ENCODE results near the gene FTO. TPM values are rescaled to one million over a fixed set of nuclear protein-coding genes. Genes with fewer than 3 reads are reported as not detected.

FTO gene
- total RNA-seq, 1 donor = 40.1 TPM

DNA sequence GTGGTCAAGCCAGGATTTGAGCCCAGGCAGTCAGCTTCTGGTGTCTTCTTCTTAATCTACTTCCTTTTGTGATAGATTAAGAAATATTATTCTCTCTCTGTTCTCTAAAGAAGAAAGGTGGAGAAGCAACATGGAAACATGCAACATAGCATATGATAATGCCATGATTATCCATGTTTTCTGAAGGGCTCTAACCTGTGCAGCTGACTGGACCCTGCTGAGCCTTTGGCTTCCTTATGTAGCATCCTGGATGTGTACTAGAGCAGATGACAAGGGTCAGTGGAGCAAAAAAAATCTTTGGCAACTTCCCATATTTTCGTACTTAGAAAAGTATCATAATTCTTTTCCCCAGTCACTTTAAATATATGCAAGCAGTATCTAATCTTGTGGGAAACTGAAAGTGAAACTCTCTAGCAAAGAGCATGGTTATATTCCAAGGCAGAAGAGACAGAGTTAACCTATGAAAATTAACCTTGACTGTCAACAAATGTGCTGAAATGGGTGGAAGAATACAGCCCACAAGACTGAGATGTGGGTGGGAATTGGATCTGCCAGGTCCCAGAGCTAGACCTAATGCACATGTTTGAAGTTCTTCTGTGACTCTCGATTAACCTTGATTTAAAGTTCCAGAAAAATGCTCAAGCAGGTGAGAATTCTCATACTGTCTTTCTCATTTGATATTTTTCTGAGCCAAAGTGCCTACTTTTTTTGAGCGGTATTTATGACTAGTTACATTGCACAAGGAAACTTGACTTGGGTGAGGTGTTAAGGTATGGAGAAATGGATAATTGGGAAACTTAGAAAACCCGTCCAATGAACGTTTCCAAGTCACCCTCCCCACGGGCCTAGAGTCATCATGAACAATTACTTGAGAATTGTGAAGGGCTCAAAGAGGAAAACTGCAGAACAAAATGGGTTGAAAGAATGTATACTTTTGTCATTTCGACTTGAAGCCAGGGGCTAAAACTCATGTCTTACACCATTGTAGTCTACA lies 248.6 kb downstream of the FTO start:
- DNase-seq (ENCODE audit: low read depth in 2 of 3, low spot score in 2 of 3) = peak in 2 of 3 donors; percentile 31 to 63

- no peak for DNase-seq (ENCODE audit: low read depth in 2 of 3, low spot score in 2 of 3)
Measured at GRCh38 chr16:53953336-53953735, 249.4 kb downstream of the FTO start.

- DNase-seq (ENCODE audit: low read depth in 2 of 3, low spot score in 2 of 3) = no peak
Measured at GRCh38 chr16:53955221-53955875, 251.4 kb downstream of the FTO start.

GRCh38 chr16:53958341-53958880 lies 254.5 kb downstream of the FTO start:
- DNase-seq (ENCODE audit: low read depth in 2 of 3, low spot score in 2 of 3) = no peak

GRCh38 chr16:53960050-53960812 lies 256.3 kb downstream of the FTO start:
- no peak for DNase-seq (ENCODE audit: low read depth in 2 of 3, low spot score in 2 of 3)

DNA sequence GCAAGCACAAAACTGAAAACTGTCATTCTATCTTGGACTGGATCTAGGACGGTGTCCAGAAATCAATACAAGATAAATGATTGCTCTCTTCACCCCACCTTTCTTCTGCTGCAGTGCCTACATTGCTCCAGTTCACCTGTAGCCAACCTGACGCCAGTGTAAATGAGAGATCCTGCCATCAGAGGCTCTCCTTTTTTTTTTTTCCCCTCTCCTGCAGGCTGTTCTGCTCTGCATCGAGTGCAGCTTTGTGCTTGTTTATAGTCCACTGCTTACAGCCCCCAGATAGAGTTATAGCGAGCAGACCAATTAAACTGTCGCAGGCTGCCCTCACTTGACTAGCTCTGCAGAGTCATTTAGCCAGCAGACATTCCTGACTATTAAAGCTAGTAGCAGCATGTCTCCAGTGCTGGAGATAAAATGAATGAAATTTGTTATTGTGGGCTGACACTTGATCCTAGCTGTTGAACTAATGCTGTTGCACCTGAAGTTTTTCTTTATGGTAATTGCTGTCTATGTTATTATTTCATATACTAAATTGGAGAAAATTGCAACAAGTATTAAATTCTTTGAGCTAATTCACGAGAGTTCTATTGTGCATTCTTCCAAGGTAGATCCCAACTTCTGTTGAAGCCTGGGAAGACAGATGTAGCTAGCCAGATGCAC lies 257.1 kb downstream of the FTO start:
- no peak for DNase-seq (ENCODE audit: low read depth in 2 of 3, low spot score in 2 of 3)

GRCh38 chr16:53962041-53962440 lies 258.1 kb downstream of the FTO start:
- no peak for DNase-seq (ENCODE audit: low read depth in 2 of 3, low spot score in 2 of 3)

DNA sequence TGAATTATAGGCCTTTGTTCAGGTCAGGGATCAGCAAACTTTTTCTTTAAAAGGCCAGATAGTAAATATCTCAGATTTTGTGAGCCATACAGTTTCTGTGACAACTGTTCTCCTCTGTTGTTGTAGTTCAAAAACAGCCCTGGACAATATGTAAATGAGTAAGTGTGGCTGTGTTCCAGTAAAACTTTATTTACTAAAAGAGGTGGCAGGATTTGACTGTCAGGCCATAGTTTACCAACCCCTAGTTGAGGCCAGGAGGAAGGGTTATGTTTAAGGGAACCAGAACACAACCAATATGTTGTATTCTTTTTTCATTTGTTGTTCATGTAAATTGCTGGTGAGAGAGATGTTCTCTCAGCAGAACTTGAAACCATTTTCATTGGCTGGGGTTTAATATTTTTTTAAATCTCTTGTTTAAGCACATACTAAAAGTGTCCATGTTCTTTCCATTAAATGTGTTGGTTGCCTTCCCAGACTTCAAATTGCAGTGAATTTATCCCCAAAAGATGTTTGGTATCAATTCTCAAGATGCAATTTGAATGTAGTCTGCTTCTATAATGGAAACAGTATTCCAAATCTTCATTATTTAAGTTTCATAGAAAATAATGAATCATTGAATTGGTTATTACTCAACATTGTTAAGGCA lies 260.3 kb downstream of the FTO start:
- no peak for DNase-seq (ENCODE audit: low read depth in 2 of 3, low spot score in 2 of 3)

- DNase-seq (ENCODE audit: low read depth in 2 of 3, low spot score in 2 of 3) = no peak
Measured at GRCh38 chr16:53966821-53967571, 263.0 kb downstream of the FTO start.

GRCh38 chr16:53967572-53967971 lies 263.6 kb downstream of the FTO start:
- no peak for DNase-seq (ENCODE audit: low read depth in 2 of 3, low spot score in 2 of 3)

DNA sequence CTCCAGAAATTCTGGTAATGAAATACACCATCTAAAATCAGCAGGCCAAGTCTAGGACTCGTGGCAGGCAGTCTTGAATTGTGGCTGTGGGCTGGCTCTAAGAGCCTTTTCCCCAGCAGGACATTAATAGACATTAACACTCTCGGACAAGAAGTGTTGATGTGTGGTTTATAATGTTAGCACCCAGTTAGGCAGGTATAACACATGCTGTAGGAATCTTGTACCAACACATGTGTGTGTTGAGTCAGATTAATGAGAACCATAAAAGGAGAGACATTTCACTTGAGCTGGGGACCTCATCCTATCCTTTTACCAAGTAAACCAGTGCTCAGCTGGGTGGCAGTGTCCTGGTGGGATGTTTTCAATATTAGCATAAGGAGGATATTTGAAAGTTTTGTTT lies 264.5 kb downstream of the FTO start:
- DNase-seq (ENCODE audit: low read depth in 2 of 3, low spot score in 2 of 3) = no peak

DNA sequence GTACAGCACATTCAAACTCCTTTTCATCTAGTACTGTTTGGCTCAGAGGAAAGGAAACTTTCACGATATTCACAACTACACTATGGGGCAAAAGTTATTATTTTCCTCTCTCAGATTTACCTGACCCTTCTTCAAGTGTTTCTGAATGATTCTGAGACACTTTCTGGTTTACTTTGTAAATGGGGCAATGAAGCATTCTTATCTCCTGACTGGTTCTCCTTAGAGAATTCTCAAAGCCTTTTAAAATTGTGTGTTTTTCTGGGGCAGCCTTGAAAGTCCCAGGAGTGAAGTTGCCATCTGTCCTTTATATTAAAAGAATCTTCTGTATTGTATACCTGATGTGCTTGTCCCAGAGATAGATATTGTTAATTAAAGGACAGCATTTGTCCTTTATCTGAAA lies 264.9 kb downstream of the FTO start:
- no peak for DNase-seq (ENCODE audit: low read depth in 2 of 3, low spot score in 2 of 3)

DNA sequence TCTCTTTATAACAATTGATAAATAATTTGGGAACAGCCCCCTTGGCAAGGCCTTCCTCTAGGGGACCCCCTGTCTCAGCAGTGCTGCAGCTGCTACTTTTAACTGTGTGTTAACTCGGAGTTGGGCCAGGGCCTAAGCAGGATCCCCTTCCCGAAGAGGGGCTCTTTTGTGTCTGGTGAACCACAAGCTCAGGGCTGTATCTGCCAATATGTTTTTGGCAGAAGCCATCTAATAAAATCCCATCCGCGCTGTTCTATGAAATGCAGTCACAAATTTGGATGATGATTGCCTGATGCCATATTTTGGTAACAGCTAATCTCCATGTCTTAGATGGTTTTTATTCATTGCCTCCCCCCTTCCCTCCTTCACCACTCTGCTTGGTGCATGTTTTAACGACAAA lies 267.7 kb downstream of the FTO start:
- DNase-seq (ENCODE audit: low read depth in 2 of 3, low spot score in 2 of 3) = no peak

DNA sequence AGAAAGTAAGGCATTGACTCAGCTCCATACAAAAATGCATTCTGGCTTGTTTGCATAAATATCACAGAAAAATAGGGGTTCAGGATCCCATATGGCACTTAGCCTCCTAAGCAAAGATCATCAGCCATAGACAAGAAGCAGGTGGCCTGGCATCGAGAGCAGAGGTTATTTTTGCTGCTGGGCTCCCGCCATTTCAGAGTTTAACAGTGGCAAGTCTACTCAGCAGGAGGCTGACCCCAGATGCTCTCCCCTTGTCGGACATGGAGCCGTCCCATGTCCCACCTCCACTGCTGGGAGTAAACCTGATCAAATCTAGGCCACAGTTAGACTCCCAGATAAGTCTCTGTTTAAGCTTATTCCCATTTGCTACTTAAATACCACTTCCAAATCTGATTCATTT lies 269.1 kb downstream of the FTO start:
- DNase-seq (ENCODE audit: low read depth in 2 of 3, low spot score in 2 of 3) = no peak

DNA sequence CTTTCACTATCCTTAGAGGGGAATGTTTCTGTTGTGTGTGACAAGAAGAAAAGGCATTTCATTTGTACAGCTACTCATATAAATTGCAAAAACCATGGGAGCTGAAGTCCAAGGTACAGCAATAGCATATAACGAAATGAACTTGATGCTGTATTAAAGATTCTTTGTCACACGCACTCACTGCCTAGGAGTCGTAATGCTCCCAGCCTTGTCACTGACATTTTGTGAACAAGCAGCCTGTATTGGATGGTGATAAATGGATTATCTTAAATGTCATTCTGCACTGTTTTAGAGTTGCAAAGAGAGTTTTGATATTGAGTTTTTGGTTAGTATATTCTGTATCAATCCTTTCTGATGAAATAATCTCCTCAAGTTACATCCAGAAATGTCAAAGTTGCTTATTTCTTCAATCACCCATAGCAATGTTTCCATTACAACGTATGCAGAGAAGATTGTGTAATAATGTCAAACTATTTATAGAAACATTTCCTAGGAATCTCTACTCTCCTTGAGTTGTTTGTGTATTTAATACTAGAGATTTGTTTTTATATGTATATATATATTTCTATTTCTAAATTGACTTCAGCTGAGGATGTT lies 270.6 kb downstream of the FTO start:
- no peak for DNase-seq (ENCODE audit: low read depth in 2 of 3, low spot score in 2 of 3)

DNA sequence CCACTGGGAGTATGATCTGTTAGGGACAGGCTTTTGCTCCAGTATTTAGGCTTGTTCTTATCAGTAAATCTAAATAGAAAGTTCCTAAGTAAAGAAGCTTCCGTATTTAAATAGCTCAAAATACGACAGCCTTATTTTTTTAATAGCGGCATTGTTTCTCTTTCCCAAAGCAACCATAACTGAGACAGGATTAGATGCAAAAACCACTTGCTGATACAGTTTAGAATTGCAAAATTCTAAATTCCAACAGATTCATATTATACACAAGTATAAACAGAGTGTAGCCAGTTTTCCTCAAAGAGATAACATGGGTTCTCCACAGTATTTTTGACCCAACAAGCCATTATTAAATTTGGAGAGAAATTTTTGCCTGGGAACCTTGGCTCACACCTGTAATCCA lies 276.7 kb downstream of the FTO start:
- DNase-seq (ENCODE audit: low read depth in 2 of 3, low spot score in 2 of 3) = no peak

DNA sequence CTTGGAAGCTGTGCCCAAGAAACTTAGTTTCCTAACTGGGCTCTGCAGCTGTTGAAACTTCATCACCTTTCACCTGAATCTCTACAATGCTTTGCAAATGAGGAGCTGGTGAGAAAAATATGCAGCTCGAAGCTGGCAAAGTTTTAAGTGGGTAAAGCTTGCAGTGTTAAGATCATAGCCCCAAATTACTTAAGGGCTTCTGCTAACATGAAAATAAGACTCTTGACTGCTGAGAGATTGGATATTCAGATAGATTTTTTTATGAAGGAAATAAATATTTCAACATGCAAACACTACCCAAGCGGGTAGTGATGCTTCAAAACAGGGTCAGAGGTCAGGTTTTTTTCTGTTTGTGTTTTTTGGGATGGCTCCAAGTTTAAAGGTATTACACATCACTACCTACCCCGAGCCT lies 278.7 kb downstream of the FTO start:
- DNase-seq (ENCODE audit: low read depth in 2 of 3, low spot score in 2 of 3) = no peak

- DNase-seq (ENCODE audit: low read depth in 2 of 3, low spot score in 2 of 3) = no peak
Measured at GRCh38 chr16:53984936-53985335, 281.0 kb downstream of the FTO start.

DNA sequence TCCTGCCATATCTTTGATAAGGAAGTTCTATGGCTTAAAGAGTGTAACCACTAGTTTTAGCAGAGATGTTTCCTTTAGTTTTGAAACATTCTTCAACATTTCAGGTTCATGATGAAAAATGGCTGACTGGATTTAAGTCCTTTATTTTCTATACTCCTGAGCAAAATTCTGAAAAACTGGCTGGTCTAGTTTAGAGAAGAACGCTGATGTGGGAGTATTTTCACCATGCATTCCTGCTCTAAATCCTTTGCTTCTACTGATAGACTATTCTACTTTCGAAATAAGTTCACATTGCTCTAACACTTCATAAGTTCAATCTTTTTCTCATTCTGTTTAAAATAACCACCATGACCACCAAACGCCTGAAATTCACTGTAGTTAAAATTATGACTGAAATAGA lies 281.9 kb downstream of the FTO start:
- DNase-seq (ENCODE audit: low read depth in 2 of 3, low spot score in 2 of 3) = no peak

Data from hematopoietic multipotent progenitor cell (in vitro differentiated cells).